ENCODE results near the gene ILDR2.

ILDR2 gene

DNA sequence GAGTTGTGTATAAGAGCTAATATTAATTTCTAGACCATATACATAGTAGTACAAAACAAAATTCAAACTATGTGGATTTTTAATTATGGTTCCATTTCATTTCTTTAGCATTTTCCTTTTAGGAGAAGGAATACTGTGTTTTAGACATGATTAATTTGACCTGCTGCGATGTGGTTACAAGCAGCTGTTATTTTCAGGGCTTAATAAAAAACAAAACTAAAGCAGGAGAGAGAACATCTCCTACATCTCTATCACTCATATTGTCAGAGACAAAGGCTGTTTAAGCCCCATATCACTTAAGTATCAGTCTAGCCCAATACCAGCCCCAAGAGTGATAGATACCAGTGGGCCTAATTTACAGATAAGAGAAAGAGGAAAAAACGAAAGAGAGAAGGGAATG, 47.6 kb downstream of the ILDR2 start:
- TF ChIP-seq, protein P1, sequence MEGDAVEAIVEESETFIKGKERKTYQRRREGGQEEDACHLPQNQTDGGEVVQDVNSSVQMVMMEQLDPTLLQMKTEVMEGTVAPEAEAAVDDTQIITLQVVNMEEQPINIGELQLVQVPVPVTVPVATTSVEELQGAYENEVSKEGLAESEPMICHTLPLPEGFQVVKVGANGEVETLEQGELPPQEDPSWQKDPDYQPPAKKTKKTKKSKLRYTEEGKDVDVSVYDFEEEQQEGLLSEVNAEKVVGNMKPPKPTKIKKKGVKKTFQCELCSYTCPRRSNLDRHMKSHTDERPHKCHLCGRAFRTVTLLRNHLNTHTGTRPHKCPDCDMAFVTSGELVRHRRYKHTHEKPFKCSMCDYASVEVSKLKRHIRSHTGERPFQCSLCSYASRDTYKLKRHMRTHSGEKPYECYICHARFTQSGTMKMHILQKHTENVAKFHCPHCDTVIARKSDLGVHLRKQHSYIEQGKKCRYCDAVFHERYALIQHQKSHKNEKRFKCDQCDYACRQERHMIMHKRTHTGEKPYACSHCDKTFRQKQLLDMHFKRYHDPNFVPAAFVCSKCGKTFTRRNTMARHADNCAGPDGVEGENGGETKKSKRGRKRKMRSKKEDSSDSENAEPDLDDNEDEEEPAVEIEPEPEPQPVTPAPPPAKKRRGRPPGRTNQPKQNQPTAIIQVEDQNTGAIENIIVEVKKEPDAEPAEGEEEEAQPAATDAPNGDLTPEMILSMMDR (IDR thresholded peaks at IDR 0.05; ENCODE audit: borderline replicate concordance, insufficient read depth, low read depth, low read length), result no peak
- H3K4me3 ChIP-seq (ENCODE audit: low read depth, low read length), result no peak overlapping the region

- no peak overlapping the region for H3K4me3 ChIP-seq (ENCODE audit: low read depth, low read length)
- TF ChIP-seq, protein P1 (IDR thresholded peaks at IDR 0.05; ENCODE audit: borderline replicate concordance, insufficient read depth, low read depth, low read length), result no peak
These were observed 49.4 kb downstream of the ILDR2 start for GRCh38 chr1:166925810-166926478.

DNA sequence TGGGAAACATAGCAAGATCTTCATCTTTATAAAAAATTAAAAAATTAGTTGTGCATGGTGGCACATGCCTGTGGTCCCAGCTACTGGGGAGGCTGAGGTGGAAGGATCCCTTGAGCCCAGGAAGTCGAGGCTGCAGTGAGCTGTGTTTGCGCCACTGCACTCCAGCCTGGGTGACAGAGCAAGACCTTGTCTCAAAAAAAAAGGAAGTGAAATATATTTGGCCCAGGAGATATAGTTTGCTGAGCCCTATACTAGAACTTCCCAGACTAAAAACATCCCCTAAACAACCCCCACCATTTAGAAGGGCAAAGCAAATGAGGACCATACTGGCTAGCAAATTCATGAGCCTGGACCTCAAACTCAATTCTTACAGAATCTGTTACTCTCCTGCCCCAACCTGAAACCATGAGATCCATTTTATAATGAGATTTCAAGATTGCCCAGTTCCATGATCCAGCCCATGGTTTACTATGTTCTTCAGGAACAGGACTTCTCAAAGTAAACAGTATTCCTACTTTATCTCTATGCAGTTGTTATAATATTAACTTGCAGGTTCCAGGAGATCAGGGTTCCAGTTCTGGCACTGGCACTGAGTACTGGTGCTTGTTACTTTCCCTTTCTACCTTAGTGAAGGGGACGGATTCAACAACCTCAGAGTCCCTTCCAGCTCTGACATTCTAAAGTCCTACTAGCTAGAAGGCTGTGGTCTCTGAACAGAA, 50.4 kb downstream of the ILDR2 start:
- TF ChIP-seq, protein P1 (IDR thresholded peaks at IDR 0.05; ENCODE audit: borderline replicate concordance, insufficient read depth, low read depth, low read length), result no peak
- H3K4me3 ChIP-seq (ENCODE audit: low read depth, low read length), result no peak overlapping the region

DNA sequence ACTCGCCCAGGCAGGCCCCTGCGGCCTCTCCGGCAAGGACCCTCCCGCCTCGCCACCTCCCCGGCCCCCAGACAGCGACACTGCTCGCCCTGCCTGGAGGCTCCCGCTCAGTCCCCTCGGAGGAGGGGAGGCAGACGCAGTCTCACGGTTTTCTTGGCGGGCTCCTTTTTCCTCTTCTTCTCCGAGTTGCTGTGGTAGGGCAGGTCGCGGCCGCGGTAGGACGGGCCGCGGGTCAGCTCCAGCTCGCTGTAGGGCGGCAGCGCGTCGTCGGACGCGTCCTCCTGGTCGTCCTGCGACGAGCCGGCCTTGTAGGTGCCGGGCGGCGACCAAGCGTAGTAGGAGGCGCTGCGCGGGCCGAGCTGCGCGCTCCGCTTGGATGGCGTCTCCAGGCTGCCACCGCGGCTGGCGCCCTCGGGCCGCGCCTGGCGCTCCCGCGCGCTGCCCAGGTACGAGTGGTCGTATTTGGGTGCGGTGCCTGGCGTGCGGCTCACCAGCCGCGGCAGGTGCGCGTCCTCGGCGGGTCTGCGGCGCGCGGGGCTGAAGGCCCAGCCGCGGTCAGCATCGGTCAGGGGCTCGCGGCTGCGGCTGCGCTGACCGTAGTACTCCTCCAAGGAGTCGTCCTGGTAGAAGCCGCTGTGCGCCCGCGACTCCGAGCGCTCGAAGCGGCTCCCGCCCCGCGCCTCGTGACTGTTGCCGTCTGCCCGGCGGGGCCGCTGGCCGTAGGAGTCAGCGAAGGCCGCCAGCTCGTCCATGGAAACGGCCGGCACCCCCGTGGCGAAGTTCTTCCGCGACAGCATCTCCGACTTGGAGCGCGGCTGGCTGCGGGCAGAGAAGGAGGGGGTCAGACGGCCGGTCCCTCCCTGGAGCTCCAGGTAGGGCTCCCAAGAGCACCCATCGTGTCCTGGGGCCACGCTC, 54.5 kb downstream of the ILDR2 start:
- H3K4me3 ChIP-seq (ENCODE audit: low read depth, low read length), result no peak overlapping the region
- TF ChIP-seq, protein P1 (IDR thresholded peaks at IDR 0.05; ENCODE audit: borderline replicate concordance, insufficient read depth, low read depth, low read length), result no peak

- TF ChIP-seq, protein P1 (IDR thresholded peaks at IDR 0.05; ENCODE audit: borderline replicate concordance, insufficient read depth, low read depth, low read length), result no peak
- H3K4me3 ChIP-seq (ENCODE audit: low read depth, low read length), result no peak overlapping the region
These were observed 56.4 kb downstream of the ILDR2 start for GRCh38 chr1:166918956-166919316.

DNA sequence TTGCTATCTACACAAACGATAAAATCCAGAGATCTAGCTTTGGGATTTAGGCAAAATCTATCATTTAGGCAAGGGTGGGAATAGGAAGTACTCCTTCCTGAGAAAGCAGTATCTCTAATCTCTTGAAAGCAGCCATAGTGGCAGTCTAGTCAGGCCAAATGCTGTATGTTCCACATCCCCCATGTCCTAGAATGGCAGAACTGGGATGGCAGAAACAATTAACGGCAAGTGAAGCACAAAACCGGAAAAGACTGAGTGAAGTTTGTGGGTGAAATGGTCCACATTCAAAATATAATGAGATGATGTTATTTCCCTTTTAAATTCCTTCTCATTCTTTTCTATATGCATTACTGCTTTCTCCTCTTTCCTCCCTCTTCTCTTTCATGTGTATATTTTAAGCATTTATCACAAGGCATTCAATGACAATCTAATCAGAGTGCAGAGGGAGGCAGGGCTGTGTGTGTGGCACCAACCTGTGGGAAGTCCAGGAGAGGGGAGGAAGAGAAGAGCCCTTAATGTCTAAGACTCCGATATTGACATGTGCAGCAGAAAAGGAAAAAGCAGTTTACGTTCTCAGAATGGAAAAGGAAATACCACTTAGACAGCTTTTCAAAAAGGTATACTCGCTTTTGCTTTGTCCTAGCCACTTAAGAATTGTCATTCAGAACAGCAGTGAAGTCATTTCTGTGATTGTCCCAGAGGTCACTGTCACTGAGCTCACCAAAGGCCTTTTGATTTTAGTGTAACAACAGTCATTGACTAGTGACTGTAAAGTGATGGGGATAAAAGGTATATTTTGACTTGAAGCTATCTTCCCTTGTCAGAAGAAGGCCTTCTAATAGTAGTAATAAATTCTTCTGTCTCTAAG, 57.0 kb downstream of the ILDR2 start:
- H3K4me3 ChIP-seq (ENCODE audit: low read depth, low read length), result no peak overlapping the region
- TF ChIP-seq, protein P1 (IDR thresholded peaks at IDR 0.05; ENCODE audit: borderline replicate concordance, insufficient read depth, low read depth, low read length), result no peak
